Tibial nerve (tissue), 3 donors: Measurements from ENCODE around the gene ERVFRD-1.

Source experiments
- POLR2A ChIP-seq, 2 donors: fragments of 450-650 bp; IDR thresholded peaks; one replicate each; pipeline ENCODE4 v1.6.1; 2017; ENCODE audit warnings: antibody characterized with exemption in 2 of 2, mild to moderate bottlenecking in 2 of 2, moderate library complexity in 2 of 2
- TF ChIP-seq, protein P1 (sequence below), 5 experiments: fragments of 200-600 bp in 3 of 5; fragments of 450-650 bp in 2 of 5; sonication (generic) in 3 of 5; IDR thresholded peaks; one replicate each; pipeline ENCODE4 v1.5.1; 2016 to 2019; ENCODE audit warnings: antibody characterized with exemption in 5 of 5, mild to moderate bottlenecking in 3 of 5, moderate library complexity in 2 of 5

DNA sequence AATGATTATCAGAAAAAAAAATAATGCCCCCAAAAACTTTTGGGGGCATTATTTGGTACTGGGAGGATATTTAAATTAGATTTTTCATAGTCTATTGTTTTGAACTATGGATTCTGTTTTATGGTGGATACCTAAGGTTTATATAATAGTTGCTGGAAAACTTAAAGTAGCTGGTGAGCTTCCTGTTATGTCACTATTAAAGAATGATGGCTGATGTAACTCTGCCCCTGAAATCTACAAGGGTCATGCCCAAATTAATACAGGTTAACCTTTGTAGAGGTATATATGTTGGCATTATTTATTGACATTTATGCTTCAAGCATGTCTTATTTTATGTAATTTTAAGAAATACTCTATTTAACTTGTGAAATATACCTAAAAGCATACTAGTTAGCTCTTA, 25.3 kb upstream of the ERVFRD-1 start:
- TF ChIP-seq, protein P1, sequence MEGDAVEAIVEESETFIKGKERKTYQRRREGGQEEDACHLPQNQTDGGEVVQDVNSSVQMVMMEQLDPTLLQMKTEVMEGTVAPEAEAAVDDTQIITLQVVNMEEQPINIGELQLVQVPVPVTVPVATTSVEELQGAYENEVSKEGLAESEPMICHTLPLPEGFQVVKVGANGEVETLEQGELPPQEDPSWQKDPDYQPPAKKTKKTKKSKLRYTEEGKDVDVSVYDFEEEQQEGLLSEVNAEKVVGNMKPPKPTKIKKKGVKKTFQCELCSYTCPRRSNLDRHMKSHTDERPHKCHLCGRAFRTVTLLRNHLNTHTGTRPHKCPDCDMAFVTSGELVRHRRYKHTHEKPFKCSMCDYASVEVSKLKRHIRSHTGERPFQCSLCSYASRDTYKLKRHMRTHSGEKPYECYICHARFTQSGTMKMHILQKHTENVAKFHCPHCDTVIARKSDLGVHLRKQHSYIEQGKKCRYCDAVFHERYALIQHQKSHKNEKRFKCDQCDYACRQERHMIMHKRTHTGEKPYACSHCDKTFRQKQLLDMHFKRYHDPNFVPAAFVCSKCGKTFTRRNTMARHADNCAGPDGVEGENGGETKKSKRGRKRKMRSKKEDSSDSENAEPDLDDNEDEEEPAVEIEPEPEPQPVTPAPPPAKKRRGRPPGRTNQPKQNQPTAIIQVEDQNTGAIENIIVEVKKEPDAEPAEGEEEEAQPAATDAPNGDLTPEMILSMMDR (IDR thresholded peaks at IDR 0.05), result no peak
- TF ChIP-seq POLR2A (IDR thresholded peaks at IDR 0.05), result no peak
